Rectal smooth muscle tissue (tissue), 1 donor: Measurements from ENCODE around the gene DZIP1.

ENCODE experiments used
- H3K27ac ChIP-seq: one replicate; pipeline ENCODE4 v1.7.0; 2013; ENCODE audit warnings: low read depth, low read length, inconsistent platforms
- H3K27me3 ChIP-seq: one replicate; pipeline ENCODE4 v1.7.0; 2013; ENCODE audit warnings: low read length; ENCODE audit not compliant: control insufficient read depth, insufficient read depth
- H3K36me3 ChIP-seq: one replicate; pipeline ENCODE4 v1.7.0; 2013; ENCODE audit warnings: low read length; ENCODE audit not compliant: control insufficient read depth, insufficient read depth
- H3K4me1 ChIP-seq: one replicate; pipeline ENCODE4 v1.7.0; 2013; ENCODE audit warnings: low read length; ENCODE audit not compliant: control insufficient read depth, insufficient read depth
- H3K4me3 ChIP-seq: one replicate; pipeline ENCODE4 v1.7.0; 2013; ENCODE audit warnings: low read length
- H3K9ac ChIP-seq: one replicate; pipeline ENCODE4 v1.7.0; 2013; ENCODE audit warnings: low read length

The DZIP1 gene

GRCh38 chr13:95636853-95637252 is 7.7 kb downstream of the DZIP1 start:
- Histone ChIP-seq H3K27ac (no peak overlapping the region), H3K27me3 (no peaks in the 10 kb centered on the region), H3K4me3 (no peak overlapping the region), H3K4me1 (peaks cover 2% of the 10 kb centered on the region), H3K36me3 (peaks cover 3% of the 10 kb centered on the region), H3K9ac (no peak overlapping the region)

- no peak overlapping the region for H3K4me3 ChIP-seq
- H3K27me3 ChIP-seq: no peaks in the 10 kb centered on the region
- no peak overlapping the region for H3K9ac ChIP-seq
- H3K27ac ChIP-seq: no peak overlapping the region
- H3K36me3 ChIP-seq: peaks cover 6% of the 10 kb centered on the region
- no peaks in the 10 kb centered on the region for H3K4me1 ChIP-seq
Observed at GRCh38 chr13:95630593-95630992, 13.9 kb downstream of the DZIP1 start.

GRCh38 chr13:95629071-95629470 is 15.4 kb downstream of the DZIP1 start:
- no peaks in the 10 kb centered on the region for H3K27me3 ChIP-seq
- H3K4me3 ChIP-seq: no peak overlapping the region
- peaks cover 6% of the 10 kb centered on the region for H3K36me3 ChIP-seq

GRCh38 chr13:95628488-95628887 is 16.0 kb downstream of the DZIP1 start:
- Histone ChIP-seq H3K27ac (no peak overlapping the region), H3K36me3 (peaks cover 6% of the 10 kb centered on the region), H3K27me3 (no peaks in the 10 kb centered on the region), H3K9ac (no peak overlapping the region), H3K4me1 (no peaks in the 10 kb centered on the region), H3K4me3 (no peak overlapping the region)

More at GRCh38 chr13:95629071-95629470, 15.4 kb downstream of the DZIP1 start:
- Histone ChIP-seq H3K4me1 (no peaks in the 10 kb centered on the region), H3K27ac (no peak overlapping the region), H3K9ac (no peak overlapping the region)

- H3K27ac ChIP-seq: no peak overlapping the region
- peaks cover 4% of the 10 kb centered on the region for H3K36me3 ChIP-seq
- H3K9ac ChIP-seq: no peak overlapping the region
- no peaks in the 10 kb centered on the region for H3K4me1 ChIP-seq
- H3K4me3 ChIP-seq: no peak overlapping the region
- H3K27me3 ChIP-seq: no peaks in the 10 kb centered on the region
Observed at GRCh38 chr13:95627590-95627989, 16.9 kb downstream of the DZIP1 start.

DNA sequence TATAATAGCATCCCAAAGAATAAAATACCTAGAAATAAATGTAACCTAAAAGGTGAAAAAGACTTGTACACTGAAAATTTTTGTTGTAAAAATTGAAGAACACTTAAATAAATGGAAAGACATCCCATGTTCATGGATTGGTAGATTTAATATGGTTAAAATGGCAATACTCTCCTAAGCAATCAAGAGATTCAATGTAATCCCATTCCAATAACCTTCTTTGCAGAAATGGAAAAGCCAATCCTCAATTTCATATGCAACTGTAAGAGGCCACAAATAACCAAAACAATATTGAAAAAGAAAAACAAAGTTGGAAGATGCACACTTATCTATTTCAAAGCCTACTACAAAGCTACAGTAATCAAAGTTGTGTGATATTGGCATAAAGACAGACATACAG is 17.7 kb downstream of the DZIP1 start:
- no peaks in the 10 kb centered on the region for H3K27me3 ChIP-seq
- no peak overlapping the region for H3K4me3 ChIP-seq
- H3K27ac ChIP-seq: no peak overlapping the region
- H3K36me3 ChIP-seq: peaks cover 2% of the 10 kb centered on the region
- no peak overlapping the region for H3K9ac ChIP-seq
- H3K4me1 ChIP-seq: no peaks in the 10 kb centered on the region

GRCh38 chr13:95624020-95624419 is 20.5 kb downstream of the DZIP1 start:
- Histone ChIP-seq H3K4me1 (no peaks in the 10 kb centered on the region), H3K9ac (no peak overlapping the region), H3K27me3 (no peaks in the 10 kb centered on the region), H3K27ac (no peak overlapping the region), H3K4me3 (no peak overlapping the region), H3K36me3 (no peaks in the 10 kb centered on the region)

DNA sequence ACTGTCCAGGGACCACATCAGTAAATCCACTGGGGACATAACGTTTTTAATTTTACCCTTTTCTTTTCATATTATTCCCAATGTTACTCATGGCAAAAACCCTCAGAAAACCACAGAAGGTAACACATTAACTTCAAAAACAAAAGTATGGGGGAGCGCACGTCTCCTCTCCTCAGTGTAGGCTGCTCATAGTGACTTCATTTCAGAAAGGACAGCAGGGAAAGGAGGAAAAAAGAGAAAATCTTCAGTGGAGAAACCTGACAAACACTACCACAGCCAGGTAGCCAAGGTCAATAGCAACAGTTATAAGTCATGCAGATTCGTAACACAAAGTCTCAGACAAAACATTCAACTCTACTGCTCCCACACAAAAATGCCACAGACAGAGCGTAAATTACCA is 21.4 kb downstream of the DZIP1 start:
- no peak overlapping the region for H3K27ac ChIP-seq
- no peak overlapping the region for H3K9ac ChIP-seq
- no peaks in the 10 kb centered on the region for H3K27me3 ChIP-seq
- no peaks in the 10 kb centered on the region for H3K36me3 ChIP-seq
- no peaks in the 10 kb centered on the region for H3K4me1 ChIP-seq
- H3K4me3 ChIP-seq: no peak overlapping the region

DNA sequence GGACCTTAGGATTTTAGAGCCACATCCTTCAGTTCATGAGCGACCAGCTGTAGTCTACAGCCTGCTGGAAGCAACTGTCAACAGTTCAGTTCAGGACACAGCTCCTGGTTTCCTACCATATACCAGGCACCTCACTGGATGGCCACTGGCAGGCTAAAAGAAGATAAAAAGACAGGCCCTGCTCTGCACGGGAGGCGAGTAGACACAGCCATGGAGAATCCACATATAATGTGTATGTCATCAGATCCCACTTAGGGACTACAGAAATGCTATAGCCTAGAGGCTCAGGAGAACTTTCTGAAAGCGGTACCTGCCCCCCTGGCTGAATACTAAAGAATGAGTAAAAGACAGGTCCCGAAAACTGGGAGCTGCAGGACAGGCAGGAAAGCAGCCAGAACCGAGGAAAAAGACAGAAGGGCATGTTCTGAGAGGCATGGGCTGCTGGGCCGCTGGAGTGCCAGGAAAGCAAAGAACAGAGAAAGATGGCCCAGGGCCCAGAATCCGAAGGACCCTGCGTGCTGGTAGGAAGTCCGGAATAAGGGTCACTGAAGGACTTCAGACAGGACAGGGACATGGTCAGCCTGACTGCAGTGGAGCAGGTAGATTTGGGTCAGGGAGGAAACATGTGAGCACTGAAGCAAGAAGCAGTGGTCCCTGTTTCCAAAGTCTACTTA is 23.5 kb downstream of the DZIP1 start:
- Histone ChIP-seq H3K36me3 (no peaks in the 10 kb centered on the region), H3K27ac (no peak overlapping the region), H3K9ac (no peak overlapping the region)

DNA sequence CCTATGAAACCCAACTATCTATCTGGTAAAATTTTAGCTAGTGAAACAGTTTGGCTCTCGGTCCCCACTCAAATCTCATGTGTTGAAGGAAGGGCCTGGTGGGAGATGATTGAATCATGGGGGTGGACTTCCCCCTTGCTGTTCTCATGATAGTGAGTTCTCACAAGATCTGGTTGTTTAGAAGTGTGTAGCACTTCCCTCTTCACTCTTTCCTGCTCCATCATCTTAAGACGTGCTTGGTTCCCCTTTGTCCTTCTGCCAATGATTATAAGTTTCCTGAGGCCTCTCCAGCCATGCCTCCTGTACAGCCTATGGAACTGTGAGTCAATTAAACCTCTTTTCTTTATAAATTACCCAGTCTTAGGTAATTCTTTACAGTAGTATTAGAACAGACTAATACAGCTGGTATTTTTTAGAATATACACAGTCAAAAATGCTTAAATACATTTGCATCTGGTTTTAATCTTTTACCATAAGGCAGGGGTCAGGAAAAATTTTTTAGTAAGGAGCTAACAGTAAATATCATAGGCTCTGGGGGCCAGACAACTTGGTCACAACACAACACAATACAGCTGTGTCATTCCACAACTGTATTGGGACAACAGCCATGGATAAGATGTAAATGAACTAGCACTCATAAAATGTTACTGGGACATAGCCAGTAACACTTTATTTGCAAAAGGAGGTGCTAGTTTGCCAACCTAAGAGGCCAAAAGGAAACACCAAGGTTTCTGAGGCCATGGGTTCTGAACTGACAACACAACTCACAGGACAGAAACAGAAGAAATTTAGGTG is 24.3 kb downstream of the DZIP1 start:
- no peaks in the 10 kb centered on the region for H3K27me3 ChIP-seq
- H3K27ac ChIP-seq: no peak overlapping the region
- no peaks in the 10 kb centered on the region for H3K4me1 ChIP-seq
- H3K36me3 ChIP-seq: no peaks in the 10 kb centered on the region
- no peak overlapping the region for H3K4me3 ChIP-seq
- H3K9ac ChIP-seq: no peak overlapping the region

More for the DNA sequence above, 23.5 kb downstream of the DZIP1 start:
- H3K4me1 ChIP-seq: no peaks in the 10 kb centered on the region
- H3K27me3 ChIP-seq: no peaks in the 10 kb centered on the region
- no peak overlapping the region for H3K4me3 ChIP-seq

- no peaks in the 10 kb centered on the region for H3K36me3 ChIP-seq
- no peak overlapping the region for H3K9ac ChIP-seq
- no peak overlapping the region for H3K27ac ChIP-seq
- no peak overlapping the region for H3K4me3 ChIP-seq
- H3K4me1 ChIP-seq: no peaks in the 10 kb centered on the region
- no peaks in the 10 kb centered on the region for H3K27me3 ChIP-seq
Observed at GRCh38 chr13:95615539-95615938, 29.0 kb downstream of the DZIP1 start.

DNA sequence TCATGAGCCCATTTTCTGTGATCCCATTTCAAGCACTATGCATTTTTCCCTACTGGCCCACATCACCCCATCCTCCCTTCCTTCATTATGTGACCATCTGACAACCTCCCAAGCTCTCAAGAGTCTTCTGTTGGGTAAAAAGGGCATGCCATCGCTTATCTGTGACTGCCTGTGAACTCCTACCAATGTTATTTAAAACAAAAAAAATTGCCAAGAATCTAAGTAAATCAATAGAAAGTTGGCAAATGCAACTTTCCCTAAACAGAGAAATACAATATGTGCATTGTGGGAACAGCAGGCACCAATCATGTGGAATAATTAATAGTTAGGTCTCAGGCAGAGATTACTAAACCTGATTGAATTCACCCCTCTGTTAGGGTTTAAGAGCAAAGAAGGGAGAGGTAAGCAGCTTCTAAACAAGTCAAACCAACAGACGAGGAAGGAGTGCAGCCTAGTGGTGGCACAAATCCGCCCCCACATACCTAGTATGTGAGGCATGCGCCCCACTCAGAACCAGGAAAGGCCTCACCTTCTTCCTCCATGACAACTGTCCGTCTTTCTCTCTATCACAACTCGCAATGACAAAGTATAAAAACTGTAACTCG is 29.8 kb downstream of the DZIP1 start:
- H3K36me3 ChIP-seq: no peaks in the 10 kb centered on the region
- H3K27ac ChIP-seq: no peak overlapping the region
- no peaks in the 10 kb centered on the region for H3K4me1 ChIP-seq
- no peak overlapping the region for H3K4me3 ChIP-seq
- no peak overlapping the region for H3K9ac ChIP-seq
- no peaks in the 10 kb centered on the region for H3K27me3 ChIP-seq
